ENCODE data around the gene ATP2B1.
A peak's percentile ranks its signal among the peaks of the same experiment; 100 is the strongest.

GRCh38 chr12:89676930-89677329 lies 31.7 kb downstream of the ATP2B1 start:
- TF ChIP-seq THYN1 (CRISPR knock-in tag; IDR thresholded peaks at IDR 0.05; ENCODE audit: borderline replicate concordance, low read depth) (no peak), TCF12 (IDR thresholded peaks at IDR 0.05) (no peak), TCF12 (CRISPR knock-in tag; IDR thresholded peaks at IDR 0.05) (no peak), POLR2AphosphoS5 (IDR thresholded peaks at IDR 0.05; ENCODE audit: low read depth, low read length) (no peak), MAX (IDR thresholded peaks at IDR 0.05) (no peak), YY1 (IDR thresholded peaks at IDR 0.05; ENCODE audit: insufficient read depth, insufficient replicate concordance, low read depth, low read length) (no peak), FOXP1 (IDR thresholded peaks at IDR 0.05) (no peak), FOXP1 (CRISPR knock-in tag; IDR thresholded peaks at IDR 0.05) (0 out of 2 replicates have a peak, but pooled peaks have one; percentile 12), CTCF (CRISPR knock-in tag; IDR thresholded peaks at IDR 0.05) (no peak), ZNF549 (CRISPR knock-in tag; IDR thresholded peaks at IDR 0.05) (no peak), ZNF674 (CRISPR knock-in tag; IDR thresholded peaks at IDR 0.05; ENCODE audit: low read depth) (no peak), ZNF530 (CRISPR knock-in tag; IDR thresholded peaks at IDR 0.05; ENCODE audit: low read depth) (no peak), ZSCAN31 (CRISPR knock-in tag; IDR thresholded peaks at IDR 0.05; ENCODE audit: low read depth) (no peak), EZH2 (conservative IDR thresholded peaks at IDR 0.05; ENCODE audit: low read depth, low read length) (no peak), MYC (CRISPR knock-in tag; IDR thresholded peaks at IDR 0.05; ENCODE audit: borderline replicate concordance) (no peak)
